ENCODE measurements around the gene SETDB2.

SETDB2 gene

DNA sequence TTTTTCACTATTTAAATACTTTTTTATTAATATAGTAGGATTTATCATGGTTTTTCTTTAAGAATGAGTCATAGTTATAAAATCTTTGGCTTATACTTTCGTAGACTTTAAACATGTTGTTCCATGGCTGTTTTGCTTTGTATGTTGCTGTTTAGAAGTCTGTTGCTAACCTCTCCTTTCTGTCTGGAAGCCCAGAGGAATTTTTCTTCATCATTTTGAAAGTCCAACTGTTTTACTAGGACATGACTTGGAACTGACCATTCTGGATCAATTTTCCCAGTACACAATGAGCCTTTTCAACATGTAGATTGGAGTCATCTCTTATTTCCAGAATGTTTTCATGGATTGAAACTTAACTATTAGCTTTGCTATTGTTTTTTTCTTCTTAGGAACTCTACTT lies 8.1 kb upstream of the SETDB2 start:
- no peak for DNase-seq

DNA sequence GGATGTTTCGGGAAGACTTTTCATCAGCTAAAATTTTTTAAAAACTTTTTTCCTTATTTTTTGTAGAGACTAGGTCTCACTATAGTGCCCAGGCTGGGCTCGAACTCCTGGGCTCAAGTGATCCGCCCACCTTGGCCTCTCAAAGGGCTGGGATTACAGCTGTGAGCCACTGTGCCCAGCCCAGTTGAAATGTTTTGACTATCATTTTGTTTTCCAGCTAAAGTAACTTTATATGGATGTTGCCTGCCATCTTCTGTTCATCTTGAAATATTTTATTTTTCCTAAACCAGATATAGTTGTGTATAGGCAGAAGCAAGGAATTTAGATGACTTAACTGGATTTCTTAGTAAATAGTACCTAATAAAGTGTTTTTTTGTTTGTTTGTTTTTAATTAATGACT lies 7.2 kb upstream of the SETDB2 start:
- DNase-seq = no peak

DNA sequence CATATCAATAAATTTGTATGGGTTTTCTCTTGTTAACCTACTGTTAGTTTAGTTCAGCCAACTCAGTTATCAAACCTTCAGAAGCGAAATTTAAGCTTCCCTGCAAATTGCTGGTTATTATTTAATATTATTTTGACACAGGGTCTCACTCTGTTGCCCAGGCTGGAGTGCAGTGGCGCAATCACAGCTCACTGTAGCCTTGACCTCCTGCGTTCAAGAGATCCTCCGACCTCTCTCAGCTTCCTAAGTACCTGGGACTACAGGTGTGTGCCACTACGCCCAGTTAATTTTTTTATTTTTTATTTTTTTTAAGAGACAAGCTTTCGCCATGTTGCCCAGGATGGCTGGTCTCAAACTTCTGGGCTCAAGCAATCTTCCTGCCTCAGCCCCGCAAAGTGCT lies 6.4 kb upstream of the SETDB2 start:
- no peak for DNase-seq

DNA sequence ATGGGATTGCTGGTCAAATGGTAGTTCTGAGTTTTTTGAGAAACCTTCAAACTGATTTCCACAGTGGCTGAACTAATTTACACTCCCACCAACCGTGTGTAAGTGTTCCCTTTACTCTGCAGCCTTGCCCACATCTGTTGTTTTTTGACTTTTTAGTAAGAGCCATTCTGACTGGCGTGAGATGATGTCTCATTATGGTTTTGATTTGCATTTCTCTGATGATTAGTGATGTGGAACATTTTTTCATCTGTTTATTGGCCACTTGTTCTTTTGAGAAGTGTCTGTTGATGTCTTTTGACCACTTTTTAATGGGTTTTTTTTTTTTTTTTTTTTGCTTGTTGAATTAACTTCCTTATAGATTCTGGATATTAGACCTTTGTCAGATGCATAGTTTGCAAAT lies 4.5 kb upstream of the SETDB2 start:
- DNase-seq = no peak

DNA sequence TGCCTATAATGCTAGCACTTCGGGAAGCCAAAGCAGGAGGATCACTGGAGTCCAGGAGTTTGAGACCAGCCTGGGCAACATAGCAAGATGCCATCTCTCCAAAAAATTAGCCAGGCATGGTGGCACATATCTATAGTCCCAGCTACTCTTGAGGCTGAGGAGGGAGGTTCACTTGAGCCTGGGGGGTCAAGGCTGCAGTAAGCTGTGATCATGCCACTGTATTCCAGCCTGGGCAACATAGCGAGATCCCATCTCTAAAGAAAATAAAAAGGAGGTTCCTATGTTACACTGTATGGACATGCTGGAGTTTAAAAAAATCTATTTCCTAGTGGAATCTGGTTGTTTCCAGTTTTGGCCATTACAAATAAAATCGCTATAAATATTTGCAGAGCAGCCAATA lies 2.8 kb upstream of the SETDB2 start:
- DNase-seq = no peak

DNA sequence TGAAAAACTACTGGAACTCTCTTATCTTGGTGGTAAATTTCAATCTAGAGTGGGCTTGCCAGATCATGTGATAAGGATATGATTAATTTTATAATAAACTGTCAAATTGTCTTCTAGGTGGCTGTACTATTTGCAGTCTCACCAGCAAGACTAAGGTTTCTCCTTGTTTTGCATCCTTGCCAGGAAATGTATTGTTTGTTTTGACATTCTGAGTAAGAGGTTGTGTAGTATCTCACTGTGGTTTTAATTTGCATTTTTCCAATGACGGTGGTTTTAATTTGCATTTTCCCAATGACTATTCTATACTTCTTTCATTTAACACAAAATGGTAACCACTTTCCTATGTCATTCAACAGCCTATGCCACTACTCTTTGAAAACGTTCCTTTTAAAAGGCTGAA lies 2.2 kb upstream of the SETDB2 start:
- no peak for DNase-seq

DNA sequence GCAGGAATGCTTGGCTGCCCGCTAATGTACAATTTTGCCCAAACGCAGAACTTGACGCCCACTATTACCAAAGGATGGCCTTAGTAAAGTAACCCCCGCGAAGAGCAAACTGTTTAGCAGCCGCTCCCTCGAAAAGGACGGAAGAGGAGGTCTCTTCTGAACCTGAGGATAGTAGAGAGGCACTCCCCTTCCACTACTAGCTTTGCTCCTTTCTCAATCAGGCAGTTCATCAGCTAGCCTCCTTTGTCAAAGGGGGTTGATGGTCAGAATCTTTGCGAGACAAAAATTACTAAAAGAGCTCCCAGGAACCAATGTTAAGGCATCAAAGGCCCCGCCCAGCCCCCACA lies 744 bp upstream of the SETDB2 start:
- no peak for DNase-seq

DNA sequence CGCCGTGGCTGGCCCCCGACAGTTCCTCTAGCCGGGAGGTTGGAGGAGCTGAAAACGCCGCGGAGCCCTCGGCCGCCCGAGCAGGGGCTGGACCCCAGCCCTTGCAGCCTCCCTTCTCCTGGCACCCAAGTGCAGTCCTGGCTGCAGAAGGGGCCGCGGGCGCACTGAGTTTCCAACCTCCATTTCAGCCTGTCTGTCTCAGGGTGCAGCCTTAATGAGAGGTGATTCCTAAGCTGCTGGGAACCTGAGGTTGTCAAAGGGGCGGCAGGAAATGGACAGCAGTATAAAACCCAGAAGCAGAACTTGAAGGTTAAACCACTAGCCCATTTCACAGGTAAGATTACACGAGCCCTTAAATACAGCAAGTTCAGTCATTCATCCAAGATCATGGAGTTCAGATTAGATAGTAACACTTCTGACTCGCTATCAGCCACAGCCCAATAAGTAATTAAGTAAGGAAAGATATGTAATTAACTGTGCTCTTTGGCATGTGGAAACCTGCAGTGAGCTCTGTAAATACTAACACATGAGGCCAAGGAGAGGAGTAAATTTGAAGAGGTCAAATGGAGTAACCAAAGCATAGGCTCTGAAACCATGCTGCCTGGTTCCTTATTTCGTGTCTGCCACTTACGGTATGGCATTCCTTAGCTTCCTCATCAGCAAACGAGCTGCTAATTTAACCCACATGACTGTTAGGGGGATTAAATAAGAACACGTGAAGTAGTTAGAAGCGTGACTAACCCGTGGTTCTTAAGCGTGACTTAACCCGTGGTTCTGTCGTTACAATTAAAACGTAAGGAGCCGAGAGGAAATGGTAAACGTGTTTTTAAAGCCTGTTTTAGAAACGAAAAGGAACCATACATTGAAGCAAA lies 686 bp downstream of the SETDB2 start:
- DNase-seq = peak; percentile 32 to 40

DNA sequence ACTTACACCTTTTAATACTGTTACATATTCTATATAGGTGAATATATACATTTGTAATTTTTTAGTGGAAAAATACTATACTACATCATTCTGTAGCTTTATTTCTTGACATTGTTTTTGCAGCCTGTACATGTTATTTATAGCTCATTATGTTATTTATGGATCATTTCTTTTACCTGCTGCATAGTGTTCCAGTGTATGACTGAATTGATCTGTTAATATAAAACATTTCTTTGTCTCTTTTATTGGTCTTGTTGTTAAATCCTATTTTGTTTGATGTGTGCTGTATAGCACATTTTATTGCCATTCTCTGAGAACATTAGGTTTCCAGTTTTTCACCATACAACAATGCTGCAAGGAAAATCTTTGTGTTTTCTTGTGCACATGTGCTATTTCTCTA lies 2.4 kb downstream of the SETDB2 start:
- DNase-seq = no peak

DNA sequence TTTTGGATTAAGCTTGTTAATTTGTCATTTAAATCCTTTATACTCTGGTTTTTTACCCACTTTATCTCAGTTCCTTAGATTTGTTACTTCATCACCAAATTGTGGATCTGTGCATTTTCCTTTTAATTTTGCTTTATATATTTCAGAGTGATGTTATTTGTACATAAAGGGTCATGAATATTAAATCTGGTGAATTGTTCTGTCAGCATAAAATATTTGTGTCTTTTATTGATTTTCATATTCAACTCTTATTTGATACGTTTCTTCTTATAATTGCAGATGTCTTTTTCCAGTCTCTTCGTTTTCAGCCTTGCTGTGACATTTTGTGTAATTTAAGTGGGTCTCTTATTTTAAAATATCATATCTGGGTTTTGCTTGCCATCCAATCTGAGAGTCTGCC lies 4.7 kb downstream of the SETDB2 start:
- no peak for DNase-seq

DNA sequence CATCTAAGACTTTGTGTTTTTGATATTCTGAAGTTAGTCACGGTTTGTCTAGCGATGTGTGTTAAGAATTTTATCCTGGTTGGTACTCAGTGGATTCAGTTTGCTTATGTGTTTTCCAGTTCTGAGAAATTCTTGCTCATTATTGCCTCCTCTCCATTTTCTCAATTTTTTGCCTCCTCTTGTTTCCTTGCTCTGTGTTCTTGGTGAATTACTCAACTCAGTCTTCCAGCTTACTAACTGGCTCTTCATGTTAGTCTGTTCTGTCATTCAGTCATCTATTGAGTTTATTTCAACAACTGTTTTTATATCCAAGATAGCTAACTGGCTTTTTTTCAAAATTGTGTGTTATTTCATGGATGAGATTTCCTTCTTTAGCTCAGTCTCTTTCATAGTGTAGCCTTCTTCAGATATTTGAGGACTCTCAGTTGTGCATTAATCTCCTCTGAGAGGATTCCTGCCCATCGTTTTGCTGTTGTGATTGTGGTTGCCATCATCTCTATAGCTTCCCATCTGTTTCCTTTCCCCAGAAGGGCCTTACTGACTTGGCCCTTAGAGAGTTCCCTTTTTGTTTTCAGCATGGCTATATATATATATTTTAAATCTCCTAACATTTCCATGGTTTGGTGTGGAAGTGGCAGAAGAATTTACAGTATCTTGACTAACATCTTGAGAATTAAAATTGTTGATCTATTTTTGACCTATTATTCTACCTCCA lies 6.2 kb downstream of the SETDB2 start:
- no peak for DNase-seq

DNA sequence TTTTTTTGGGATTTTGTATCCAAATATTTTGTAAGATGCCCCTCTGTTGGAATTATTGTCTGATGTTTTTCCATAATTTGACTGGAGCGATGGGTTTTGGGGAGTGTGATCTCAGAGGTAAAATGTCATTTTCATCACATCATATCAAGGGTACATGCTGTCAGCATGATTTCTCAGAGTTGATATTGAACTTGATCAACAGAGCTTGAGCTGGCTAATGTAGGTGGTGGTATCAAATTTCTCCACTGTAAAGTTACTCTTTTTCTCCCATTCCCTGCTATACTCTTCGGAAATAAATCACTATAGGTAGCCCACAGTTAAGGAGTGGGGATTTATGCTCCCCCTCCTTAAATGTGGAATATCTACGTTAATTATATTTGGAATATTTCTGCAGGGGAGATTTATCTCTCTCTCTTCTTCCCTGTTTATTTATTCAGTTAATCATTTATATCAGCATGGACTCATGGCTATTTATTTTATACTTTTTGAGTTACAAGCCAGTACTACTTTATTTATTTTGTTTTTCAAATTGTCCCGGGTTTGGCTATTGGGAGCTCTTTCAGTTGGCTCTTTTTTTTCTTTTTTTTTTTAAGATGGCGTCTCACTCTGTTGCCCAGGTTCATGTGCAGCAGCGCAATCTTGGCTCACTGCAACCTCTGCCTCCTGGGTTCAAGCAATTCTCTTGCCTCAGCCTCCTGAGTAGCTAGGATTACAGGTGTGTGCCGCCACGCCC lies 8.8 kb downstream of the SETDB2 start:
- no peak for DNase-seq

DNA sequence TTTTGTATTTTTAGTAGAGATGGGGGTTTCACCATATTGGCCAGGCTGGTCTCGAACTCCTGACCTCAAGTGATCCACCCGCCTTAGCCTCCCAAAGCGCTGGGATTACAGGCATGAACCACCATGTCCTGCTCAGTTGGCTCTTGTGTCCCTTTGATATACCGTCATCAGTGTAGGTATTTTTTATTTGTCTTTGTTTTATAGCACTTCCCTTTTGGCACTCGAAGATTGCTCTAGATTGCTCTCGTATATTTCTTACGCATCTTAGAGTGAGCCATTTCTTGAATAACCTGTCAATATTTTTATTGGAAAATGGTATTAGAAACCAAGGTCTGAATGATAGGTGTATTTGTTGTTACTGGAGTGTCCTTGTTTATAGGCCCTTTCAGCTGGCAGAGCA lies 9.4 kb downstream of the SETDB2 start:
- no peak for DNase-seq

DNA sequence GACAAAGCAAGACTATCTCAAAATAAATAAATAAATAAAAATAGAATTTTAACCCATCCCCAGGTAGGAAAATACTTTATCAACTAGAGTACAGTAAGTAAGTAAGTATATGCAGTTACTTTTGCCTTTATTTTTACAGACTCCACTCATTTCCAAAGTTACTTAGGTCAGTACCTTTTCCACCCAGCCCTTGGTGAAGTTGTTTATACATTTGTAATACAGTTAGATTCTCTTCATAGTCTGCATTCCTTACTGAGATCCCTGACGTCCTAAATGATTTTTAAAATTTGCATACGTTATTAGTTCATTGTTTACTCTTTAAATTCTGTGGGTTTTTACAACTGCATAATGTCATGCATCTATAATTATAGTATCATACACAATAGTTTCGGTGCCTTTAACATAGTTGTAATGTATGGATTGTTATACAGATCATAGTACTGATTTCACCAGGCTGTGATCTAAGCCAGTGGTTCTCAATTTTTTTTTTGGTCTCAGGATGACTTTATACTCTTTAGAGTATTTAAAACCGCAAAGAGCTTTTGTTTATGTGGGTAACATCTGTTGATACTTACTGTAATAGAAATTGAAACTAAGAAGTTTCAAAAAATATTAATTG lies 10.4 kb downstream of the SETDB2 start:
- DNase-seq = no peak

DNA sequence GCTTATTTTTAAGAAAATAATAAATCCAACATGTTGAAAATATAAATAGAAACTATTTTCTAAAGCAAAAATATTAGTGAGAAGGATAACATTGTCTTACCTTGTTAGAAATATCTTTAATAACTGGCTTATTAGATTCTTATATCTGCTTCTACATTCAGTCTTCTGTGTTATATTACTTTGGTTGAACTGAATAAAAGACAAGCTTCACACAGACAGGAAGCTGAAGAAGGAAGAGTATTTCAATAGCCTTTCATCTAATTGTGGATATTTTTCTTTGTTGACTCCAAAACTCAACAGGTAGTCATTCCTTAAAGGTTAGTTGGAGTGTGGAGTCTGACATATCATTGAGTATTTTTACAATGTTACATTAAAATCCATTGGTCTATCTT lies 10.9 kb downstream of the SETDB2 start:
- DNase-seq = no peak

DNA sequence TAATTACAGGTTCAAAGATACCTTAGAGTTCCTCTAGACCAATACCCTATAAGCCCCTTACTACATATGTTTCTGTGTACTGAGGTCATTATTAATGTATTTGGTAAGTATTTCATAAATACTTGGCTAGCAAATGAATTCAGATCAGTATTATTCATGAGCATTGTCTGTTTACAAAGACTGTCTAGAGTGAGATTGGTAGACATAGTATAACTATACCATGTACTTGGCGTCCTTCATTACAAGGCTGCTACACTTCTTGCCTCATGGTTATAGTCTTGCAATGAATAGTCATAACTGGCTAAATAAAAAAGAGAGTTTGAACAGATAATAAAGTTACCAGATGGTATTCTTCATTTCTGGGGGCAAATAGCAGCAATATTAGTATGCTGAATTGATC lies 12.1 kb downstream of the SETDB2 start:
- DNase-seq = no peak

DNA sequence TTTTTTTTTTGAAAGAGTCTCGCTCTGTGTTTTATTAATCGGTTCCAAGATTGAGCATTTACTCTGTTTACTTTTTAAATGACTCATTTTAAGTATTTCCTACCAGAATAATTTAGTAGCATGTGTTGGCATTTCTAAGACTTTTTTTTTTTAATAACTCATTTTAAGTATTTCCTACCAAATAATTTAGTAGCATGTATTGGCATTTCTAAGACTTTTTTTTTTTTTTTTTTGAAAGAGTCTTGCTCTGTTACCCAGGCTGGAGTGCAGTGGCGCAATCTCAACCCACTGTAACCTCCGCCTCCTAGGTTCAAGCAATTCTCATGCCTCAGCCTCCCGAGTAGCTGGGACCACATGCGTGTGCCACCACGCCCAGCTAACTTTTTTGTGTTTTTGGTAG lies 13.1 kb downstream of the SETDB2 start:
- no peak for DNase-seq

DNA sequence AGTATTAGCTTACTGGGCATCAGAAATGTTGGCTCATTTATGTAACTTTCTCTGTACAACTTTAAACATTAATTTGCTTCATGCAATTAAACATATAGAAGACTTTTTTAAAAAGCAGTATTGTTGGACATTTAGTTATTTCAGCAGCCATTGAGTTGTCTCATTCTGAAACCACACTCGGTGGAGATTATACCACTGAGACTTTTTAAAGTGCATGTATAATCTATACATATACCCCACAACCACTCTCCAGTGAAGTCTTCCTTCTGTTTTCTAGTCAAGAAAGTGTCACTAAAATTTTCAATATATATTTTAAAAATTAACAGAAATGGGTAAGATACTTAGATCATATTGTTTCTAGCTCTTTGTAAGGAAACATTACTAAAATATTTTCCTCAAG lies 15.5 kb downstream of the SETDB2 start:
- no peak for DNase-seq

DNA sequence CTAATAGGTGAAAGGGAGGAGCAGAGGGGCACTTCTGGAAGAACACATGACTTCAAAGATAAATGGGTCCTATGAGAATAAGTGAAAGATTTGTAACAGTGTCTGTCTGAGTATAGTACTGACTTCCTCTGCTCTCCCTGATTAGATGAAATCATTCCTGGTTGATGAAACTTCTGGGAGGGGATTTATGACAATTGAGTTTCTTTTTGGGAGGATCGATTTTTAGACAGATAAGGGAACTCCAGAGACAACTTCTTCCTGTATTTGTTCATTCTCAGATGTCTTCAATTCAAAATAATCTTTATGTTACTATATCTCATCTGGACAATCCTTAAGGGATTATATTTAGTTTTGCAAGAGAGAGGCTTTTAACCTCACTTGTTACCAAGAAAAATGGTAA lies 20.0 kb downstream of the SETDB2 start:
- no peak for DNase-seq

DNA sequence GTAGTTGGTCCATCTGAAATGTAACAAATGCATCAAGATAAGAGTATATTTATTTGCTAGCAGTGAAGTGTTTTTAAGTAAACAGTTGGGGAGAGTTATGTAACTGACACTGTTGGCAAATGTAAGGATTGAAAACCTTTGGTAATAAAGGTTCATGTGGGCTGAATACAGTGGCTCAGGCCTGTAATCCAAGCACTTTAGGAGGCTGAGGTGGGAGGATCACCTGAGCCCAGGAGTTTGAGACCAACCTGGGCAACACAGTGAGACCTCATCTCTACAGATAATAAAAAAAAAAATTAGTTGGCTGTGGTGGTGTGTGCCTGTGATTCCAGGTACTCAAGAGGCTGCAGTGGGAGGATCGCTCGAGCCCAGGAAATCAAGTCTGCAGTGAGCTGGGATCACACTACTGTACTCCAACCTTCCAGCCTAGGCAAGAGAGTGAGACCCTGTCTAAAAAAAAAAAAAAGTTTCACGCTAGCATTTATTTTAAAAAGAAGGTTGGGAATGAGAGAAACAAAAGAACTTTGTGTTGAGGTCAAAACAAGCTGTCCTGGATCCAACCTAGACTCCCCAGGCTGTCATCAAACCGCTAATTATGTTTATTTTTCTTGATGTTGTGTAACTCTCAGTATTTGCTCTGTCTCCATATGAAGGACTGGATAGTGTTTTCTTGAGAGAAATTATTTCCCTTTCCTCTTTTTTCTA lies 20.7 kb downstream of the SETDB2 start:
- no peak for DNase-seq

DNA sequence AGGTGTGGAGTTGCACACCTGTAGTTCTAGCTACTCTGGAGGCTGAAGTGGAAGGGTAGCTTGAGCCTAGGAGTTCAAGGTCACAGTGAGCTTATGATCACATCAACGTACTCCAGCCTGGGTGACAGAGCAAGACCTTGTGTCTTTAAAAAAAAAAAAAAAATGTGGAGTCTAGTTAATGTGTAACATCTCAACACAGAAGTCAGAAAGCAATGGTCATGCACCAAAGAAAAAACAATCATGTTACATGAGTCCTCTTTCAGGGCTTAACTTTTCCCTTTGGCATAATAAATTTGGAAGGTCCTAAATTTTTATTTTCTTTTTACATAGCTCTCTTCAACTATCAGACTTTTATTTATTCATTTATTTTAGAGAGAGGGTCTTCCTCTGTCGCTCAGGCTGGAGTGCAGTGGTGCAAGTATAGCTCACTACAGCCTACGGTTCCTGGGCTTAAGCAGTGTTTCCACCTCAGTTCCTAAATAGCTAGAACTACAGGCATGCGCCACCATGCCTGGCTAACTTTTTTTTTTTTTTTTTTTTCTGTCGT lies 22.3 kb downstream of the SETDB2 start:
- no peak for DNase-seq

DNA sequence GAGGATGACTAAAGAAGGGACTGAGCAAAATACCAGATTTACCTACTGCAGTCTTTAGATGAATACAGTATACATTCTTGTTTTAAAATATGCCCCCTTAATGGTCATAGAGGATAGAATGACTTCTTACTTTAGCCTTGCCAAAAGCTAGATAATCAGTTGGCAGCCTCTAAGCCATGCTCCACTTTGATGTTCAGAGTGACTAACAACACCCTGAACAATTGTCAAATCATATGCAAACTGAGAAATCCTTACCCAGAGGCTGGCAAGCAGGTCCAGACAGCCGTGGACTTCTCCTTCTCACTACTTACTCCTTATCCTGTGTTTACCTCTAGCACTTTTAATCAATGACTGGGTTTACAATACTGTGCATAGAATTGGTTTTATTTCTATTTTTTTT lies 28.1 kb downstream of the SETDB2 start:
- DNase-seq = no peak

DNA sequence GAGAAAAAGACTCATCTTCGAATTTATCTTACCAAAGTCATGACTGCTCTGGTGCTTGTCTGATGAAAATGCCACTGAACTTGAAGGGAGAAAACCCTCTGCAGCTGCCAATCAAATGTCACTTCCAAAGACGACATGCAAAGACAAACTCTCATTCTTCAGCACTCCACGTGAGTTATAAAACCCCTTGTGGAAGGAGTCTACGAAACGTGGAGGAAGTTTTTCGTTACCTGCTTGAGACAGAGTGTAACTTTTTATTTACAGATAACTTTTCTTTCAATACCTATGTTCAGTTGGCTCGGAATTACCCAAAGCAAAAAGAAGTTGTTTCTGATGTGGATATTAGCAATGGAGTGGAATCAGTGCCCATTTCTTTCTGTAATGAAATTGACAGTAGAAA lies 32.5 kb downstream of the SETDB2 start:
- DNase-seq = no peak

Measured in activated CD4-positive, alpha-beta T cell treated with anti-CD3 and anti-CD28 coated beads for 4 hours (primary cell).